Measurements from ENCODE around the gene ZC3HAV1.

The ZC3HAV1 gene

GRCh38 chr7:139061416-139061815, 48.1 kb downstream of the ZC3HAV1 start:
- Histone ChIP-seq H3K4me1 (ENCODE audit: low read length) (no peaks in the 10 kb centered on the region), H3K4me3 (ENCODE audit: low read length) (no peak overlapping the region), H3K9me2 (replicated peaks; ENCODE audit: insufficient read depth, low read length) (no peaks in the 10 kb centered on the region), H3K27me3 (replicated peaks; ENCODE audit: insufficient read depth, low read length) (no peaks in the 10 kb centered on the region), H2AFZ (ENCODE audit: low read length) (no peak overlapping the region), H3K4me2 (ENCODE audit: low read depth, low read length) (no peak overlapping the region), H3K9me3 (replicated peaks; ENCODE audit: insufficient read depth, low read length) (no peaks in the 10 kb centered on the region), H3K36me3 (replicated peaks; ENCODE audit: insufficient read depth, low read length) (peaks cover 18% of the 10 kb centered on the region), H3F3A (ENCODE audit: insufficient read depth, low read length) (no peaks in the 10 kb centered on the region), H4K20me1 (ENCODE audit: insufficient read depth, low read length) (no peaks in the 10 kb centered on the region; the same call in 1 of the 2 replicates), H3K27ac (ENCODE audit: low read length) (no peak overlapping the region), H3K9ac (ENCODE audit: low read length) (no peak overlapping the region), H3K79me2 (ENCODE audit: low read length) (peaks cover 46% of the 10 kb centered on the region)
- DNase-seq: no peak
- TF ChIP-seq EZH2 (optimal IDR thresholded peaks at IDR 0.05; ENCODE audit: low read depth, low read length) (no peak), EZH2phosphoT487 (IDR thresholded peaks at IDR 0.05; ENCODE audit: low read length) (no peak), CTCF (IDR thresholded peaks at IDR 0.05; ENCODE audit: low read length) (no peak)

GRCh38 chr7:139060695-139061237, 48.8 kb downstream of the ZC3HAV1 start:
- Histone ChIP-seq H3K79me2 (ENCODE audit: low read length) (peaks cover 43% of the 10 kb centered on the region; the same call in 1 of the 2 replicates), H3K36me3 (replicated peaks; ENCODE audit: insufficient read depth, low read length) (peaks cover 18% of the 10 kb centered on the region), H3K9me3 (replicated peaks; ENCODE audit: insufficient read depth, low read length) (no peaks in the 10 kb centered on the region)

GRCh38 chr7:139059905-139060304, 49.6 kb downstream of the ZC3HAV1 start:
- Histone ChIP-seq H3K9me2 (replicated peaks; ENCODE audit: insufficient read depth, low read length) (no peaks in the 10 kb centered on the region), H3K9ac (ENCODE audit: low read length) (no peak overlapping the region), H3K79me2 (ENCODE audit: low read length) (peaks cover 41% of the 10 kb centered on the region; the same call in 1 of the 2 replicates), H4K20me1 (ENCODE audit: insufficient read depth, low read length) (no peaks in the 10 kb centered on the region; the same call in 1 of the 2 replicates), H3K4me2 (ENCODE audit: low read depth, low read length) (no peak overlapping the region), H2AFZ (ENCODE audit: low read length) (no peak overlapping the region), H3K27me3 (replicated peaks; ENCODE audit: insufficient read depth, low read length) (no peaks in the 10 kb centered on the region), H3K36me3 (replicated peaks; ENCODE audit: insufficient read depth, low read length) (peaks cover 21% of the 10 kb centered on the region), H3K4me1 (ENCODE audit: low read length) (no peaks in the 10 kb centered on the region), H3K9me3 (replicated peaks; ENCODE audit: insufficient read depth, low read length) (no peaks in the 10 kb centered on the region), H3K4me3 (ENCODE audit: low read length) (no peak overlapping the region), H3K27ac (ENCODE audit: low read length) (no peak overlapping the region), H3F3A (ENCODE audit: insufficient read depth, low read length) (no peaks in the 10 kb centered on the region)
- no peak for TF ChIP-seq EZH2phosphoT487 (IDR thresholded peaks at IDR 0.05; ENCODE audit: low read length)
- no peak for DNase-seq

More at GRCh38 chr7:139060695-139061237, 48.8 kb downstream of the ZC3HAV1 start:
- H3K27ac ChIP-seq (ENCODE audit: low read length): no peak overlapping the region
- no peak for DNase-seq
- H3K9ac ChIP-seq (ENCODE audit: low read length): no peak overlapping the region
- H3F3A ChIP-seq (ENCODE audit: insufficient read depth, low read length): no peaks in the 10 kb centered on the region
- H3K4me2 ChIP-seq (ENCODE audit: low read depth, low read length): no peak overlapping the region
- H3K27me3 ChIP-seq (replicated peaks; ENCODE audit: insufficient read depth, low read length): no peaks in the 10 kb centered on the region
- no peaks in the 10 kb centered on the region for H3K4me1 ChIP-seq (ENCODE audit: low read length)
- no peak for TF ChIP-seq CTCF (IDR thresholded peaks at IDR 0.05; ENCODE audit: low read length)
- TF ChIP-seq EZH2phosphoT487 (IDR thresholded peaks at IDR 0.05; ENCODE audit: low read length): no peak
- no peak for TF ChIP-seq EZH2 (optimal IDR thresholded peaks at IDR 0.05; ENCODE audit: low read depth, low read length)
- H3K9me2 ChIP-seq (replicated peaks; ENCODE audit: insufficient read depth, low read length): no peaks in the 10 kb centered on the region
- no peaks in the 10 kb centered on the region; the same call in 1 of the 2 replicates for H4K20me1 ChIP-seq (ENCODE audit: insufficient read depth, low read length)
- no peak overlapping the region for H2AFZ ChIP-seq (ENCODE audit: low read length)
- no peak overlapping the region for H3K4me3 ChIP-seq (ENCODE audit: low read length)

- no peaks in the 10 kb centered on the region for H3K27me3 ChIP-seq (replicated peaks; ENCODE audit: insufficient read depth, low read length)
- H3F3A ChIP-seq (ENCODE audit: insufficient read depth, low read length): no peaks in the 10 kb centered on the region
- no peak overlapping the region for H3K4me3 ChIP-seq (ENCODE audit: low read length)
- no peaks in the 10 kb centered on the region for H3K4me1 ChIP-seq (ENCODE audit: low read length)
- H4K20me1 ChIP-seq (ENCODE audit: insufficient read depth, low read length): no peaks in the 10 kb centered on the region; the same call in 1 of the 2 replicates
- no peaks in the 10 kb centered on the region for H3K9me2 ChIP-seq (replicated peaks; ENCODE audit: insufficient read depth, low read length)
- DNase-seq: no peak
- no peak overlapping the region for H3K4me2 ChIP-seq (ENCODE audit: low read depth, low read length)
- no peaks in the 10 kb centered on the region for H3K9me3 ChIP-seq (replicated peaks; ENCODE audit: insufficient read depth, low read length)
- no peak overlapping the region for H3K27ac ChIP-seq (ENCODE audit: low read length)
- H2AFZ ChIP-seq (ENCODE audit: low read length): no peak overlapping the region
- peaks cover 31% of the 10 kb centered on the region; the same call in 1 of the 2 replicates for H3K79me2 ChIP-seq (ENCODE audit: low read length)
- TF ChIP-seq EZH2 (optimal IDR thresholded peaks at IDR 0.05; ENCODE audit: low read depth, low read length) (no peak), CTCF (IDR thresholded peaks at IDR 0.05; ENCODE audit: low read length) (no peak), EZH2phosphoT487 (IDR thresholded peaks at IDR 0.05; ENCODE audit: low read length) (no peak)
- no peak overlapping the region for H3K9ac ChIP-seq (ENCODE audit: low read length)
- H3K36me3 ChIP-seq (replicated peaks; ENCODE audit: insufficient read depth, low read length): peaks cover 14% of the 10 kb centered on the region; the same call in 1 of the 2 replicates
Observed at GRCh38 chr7:139058943-139059342, 50.6 kb downstream of the ZC3HAV1 start.

Measured in MM.1S (cell line).